GM06990 (cell line): ENCODE results near the gene SPINDOC.
A peak's percentile ranks its signal among the peaks of the same experiment; 100 is the strongest.

Experiments used
- DNase-seq: peaks from one replicate; pipeline ENCODE4 v3.0.0-alpha.2; 2011; ENCODE audit not compliant: insufficient read length; ENCODE audit errors: extremely low read depth
- H3K27me3 ChIP-seq: replicated peaks from 2 replicates; pipeline ENCODE4 v1.6.0; 2011; ENCODE audit warnings: low read length; ENCODE audit not compliant: control insufficient read depth, insufficient read depth
- H3K36me3 ChIP-seq: 2 replicates; pipeline ENCODE4 v1.5.1; 2011; ENCODE audit warnings: low read length; ENCODE audit not compliant: control insufficient read depth, insufficient read depth
- H3K4me3 ChIP-seq: replicated peaks from 2 replicates; pipeline ENCODE4 v1.5.1; 2011; ENCODE audit warnings: low read depth, mild to moderate bottlenecking, control low read depth, low read length
- CTCF ChIP-seq: IDR thresholded peaks from 2 replicates; pipeline ENCODE4 v1.5.1; 2011; ENCODE audit warnings: low read length, control low read depth, mild to moderate bottlenecking, inconsistent platforms; ENCODE audit not compliant: insufficient read depth, poor library complexity, severe bottlenecking

SPINDOC gene

GRCh38 chr11:63841554-63841953 lies 28.3 kb downstream of the SPINDOC start:
- DNase-seq, result no peak
- Histone ChIP-seq H3K36me3 (peaks cover 11% of the 10 kb centered on the region), H3K27me3 (no peaks in the 10 kb centered on the region), H3K4me3 (peak overlapping the region; percentile 72)
- TF ChIP-seq CTCF, result no peak

GRCh38 chr11:63843041-63843440 lies 29.8 kb downstream of the SPINDOC start:
- H3K27me3 ChIP-seq, result no peaks in the 10 kb centered on the region
- no peak overlapping the region for H3K4me3 ChIP-seq
- DNase-seq, result no peak
- TF ChIP-seq CTCF, result no peak
- H3K36me3 ChIP-seq, result peaks cover 14% of the 10 kb centered on the region

- DNase-seq, result no peak
- H3K27me3 ChIP-seq, result no peaks in the 10 kb centered on the region
- no peak overlapping the region for H3K4me3 ChIP-seq
- TF ChIP-seq CTCF, result no peak
- H3K36me3 ChIP-seq, result peaks cover 14% of the 10 kb centered on the region
These were observed 31.6 kb downstream of the SPINDOC start for GRCh38 chr11:63844836-63845235.

GRCh38 chr11:63845303-63845702 lies 32.0 kb downstream of the SPINDOC start:
- Histone ChIP-seq H3K36me3 (peaks cover 14% of the 10 kb centered on the region), H3K4me3 (no peak overlapping the region), H3K27me3 (no peaks in the 10 kb centered on the region)
- no peak for TF ChIP-seq CTCF
- DNase-seq, result no peak

GRCh38 chr11:63845911-63846310 lies 32.7 kb downstream of the SPINDOC start:
- DNase-seq, result no peak
- TF ChIP-seq CTCF, result no peak
- Histone ChIP-seq H3K27me3 (no peaks in the 10 kb centered on the region), H3K36me3 (peaks cover 14% of the 10 kb centered on the region), H3K4me3 (no peak overlapping the region)

- peaks cover 13% of the 10 kb centered on the region for H3K36me3 ChIP-seq
- TF ChIP-seq CTCF, result no peak
- no peaks in the 10 kb centered on the region for H3K27me3 ChIP-seq
- no peak overlapping the region for H3K4me3 ChIP-seq
- no peak for DNase-seq
These were observed 33.6 kb downstream of the SPINDOC start for GRCh38 chr11:63846897-63847296.
